Measurements from ENCODE around the gene HS6ST3.

- TF ChIP-seq POLR2AphosphoS5 (IDR thresholded peaks at IDR 0.05; ENCODE audit: low read depth, low read length) (no peak), POLR2A (IDR thresholded peaks at IDR 0.05; ENCODE audit: low read depth, low read length) (no peak), TAF1 (IDR thresholded peaks at IDR 0.05; ENCODE audit: borderline replicate concordance, low read depth, low read length) (no peak)
Measured at GRCh38 chr13:96075953-96076543, 13.9 kb upstream of the HS6ST3 start.

Data from GM12892 (cell line).